ENCODE measurements around the gene BBS1.

Gene BBS1

DNA sequence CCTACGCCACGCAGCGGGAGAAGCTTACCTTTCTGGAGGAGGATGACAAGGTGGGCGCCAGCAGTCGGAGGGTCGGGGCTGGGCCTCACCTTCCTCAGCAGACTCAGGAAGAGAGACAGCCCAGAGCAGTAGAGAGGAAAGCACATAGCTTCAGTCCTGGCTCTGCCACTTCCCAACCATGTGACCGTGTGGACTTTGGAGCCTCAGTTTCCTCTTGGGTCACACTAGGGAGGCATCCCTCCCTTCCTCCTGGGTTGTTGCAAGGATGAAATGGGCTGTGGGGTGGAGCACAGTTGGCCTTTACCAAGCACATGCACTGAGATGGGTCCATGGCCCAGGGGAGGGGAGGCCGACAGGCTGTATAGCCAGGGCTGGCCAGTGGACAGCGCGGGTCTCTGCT lies 17.3 kb upstream of the BBS1 start:
- TF ChIP-seq, protein P1, sequence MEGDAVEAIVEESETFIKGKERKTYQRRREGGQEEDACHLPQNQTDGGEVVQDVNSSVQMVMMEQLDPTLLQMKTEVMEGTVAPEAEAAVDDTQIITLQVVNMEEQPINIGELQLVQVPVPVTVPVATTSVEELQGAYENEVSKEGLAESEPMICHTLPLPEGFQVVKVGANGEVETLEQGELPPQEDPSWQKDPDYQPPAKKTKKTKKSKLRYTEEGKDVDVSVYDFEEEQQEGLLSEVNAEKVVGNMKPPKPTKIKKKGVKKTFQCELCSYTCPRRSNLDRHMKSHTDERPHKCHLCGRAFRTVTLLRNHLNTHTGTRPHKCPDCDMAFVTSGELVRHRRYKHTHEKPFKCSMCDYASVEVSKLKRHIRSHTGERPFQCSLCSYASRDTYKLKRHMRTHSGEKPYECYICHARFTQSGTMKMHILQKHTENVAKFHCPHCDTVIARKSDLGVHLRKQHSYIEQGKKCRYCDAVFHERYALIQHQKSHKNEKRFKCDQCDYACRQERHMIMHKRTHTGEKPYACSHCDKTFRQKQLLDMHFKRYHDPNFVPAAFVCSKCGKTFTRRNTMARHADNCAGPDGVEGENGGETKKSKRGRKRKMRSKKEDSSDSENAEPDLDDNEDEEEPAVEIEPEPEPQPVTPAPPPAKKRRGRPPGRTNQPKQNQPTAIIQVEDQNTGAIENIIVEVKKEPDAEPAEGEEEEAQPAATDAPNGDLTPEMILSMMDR (IDR thresholded peaks at IDR 0.05) = no peak
- Histone ChIP-seq H3K27ac (no peak overlapping the region), H3K9me3 (no peaks in the 10 kb centered on the region), H3K27me3 (no peaks in the 10 kb centered on the region), H3K4me3 (ENCODE audit: low read depth in 1 of 2, low read length in 1 of 2) (no peak overlapping the region), H3K36me3 (peaks cover 78% of the 10 kb centered on the region), H3K4me1 (ENCODE audit: control insufficient read depth in 1 of 2, insufficient read depth in 1 of 2, low read depth in 1 of 2, low read length in 1 of 2) (no peaks in the 10 kb centered on the region)

DNA sequence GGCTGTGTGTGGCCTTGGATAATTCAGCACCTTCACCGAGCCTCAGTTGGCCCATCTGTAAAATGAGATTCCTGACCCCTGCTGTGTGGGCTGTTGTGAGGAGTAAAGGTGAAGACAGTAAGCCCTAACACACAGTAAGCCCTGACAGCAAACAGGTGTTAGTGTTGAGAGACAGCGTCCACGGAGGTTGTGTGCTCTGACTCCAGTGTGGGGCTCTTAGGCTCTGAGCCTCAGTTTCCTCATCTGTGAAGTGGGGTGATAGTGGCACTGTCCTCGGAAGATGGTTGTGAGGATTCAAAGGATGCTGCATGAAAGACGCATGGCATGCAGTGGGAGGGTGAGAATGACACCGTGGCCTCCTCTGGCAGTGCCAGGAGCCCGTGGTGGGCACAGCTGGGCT lies 16.0 kb upstream of the BBS1 start:
- no peak overlapping the region for H3K27ac ChIP-seq
- no peaks in the 10 kb centered on the region for H3K9me3 ChIP-seq
- no peaks in the 10 kb centered on the region for H3K4me1 ChIP-seq (ENCODE audit: control insufficient read depth in 1 of 2, insufficient read depth in 1 of 2, low read depth in 1 of 2, low read length in 1 of 2)
- H3K36me3 ChIP-seq = peaks cover 78% of the 10 kb centered on the region
- TF ChIP-seq, protein P1 (IDR thresholded peaks at IDR 0.05) = no peak
- H3K27me3 ChIP-seq = no peaks in the 10 kb centered on the region
- H3K4me3 ChIP-seq (ENCODE audit: low read depth in 1 of 2, low read length in 1 of 2) = no peak overlapping the region

DNA sequence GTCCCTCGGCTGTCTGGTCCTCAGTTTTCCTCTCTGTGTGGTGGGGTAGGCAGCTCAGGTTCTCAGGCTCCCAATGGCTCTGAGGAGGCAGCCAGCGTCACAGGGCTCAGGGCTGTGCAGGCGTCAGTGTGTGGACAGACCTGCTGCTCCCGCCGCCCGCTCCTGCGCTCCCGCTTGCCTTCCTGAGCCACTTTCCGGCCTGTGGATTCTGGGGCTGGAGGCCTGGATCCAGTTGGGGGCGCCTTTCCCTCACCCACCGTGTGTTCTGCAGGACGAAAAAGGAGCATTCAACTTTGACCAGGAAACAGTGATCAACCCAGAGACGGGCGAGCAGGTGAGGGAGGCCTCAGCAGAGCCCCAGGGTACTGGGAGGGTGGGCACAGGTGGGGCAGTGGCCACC lies 15.5 kb upstream of the BBS1 start:
- Histone ChIP-seq H3K36me3 (peaks cover 77% of the 10 kb centered on the region), H3K4me3 (ENCODE audit: low read depth in 1 of 2, low read length in 1 of 2) (no peak overlapping the region), H3K9me3 (no peaks in the 10 kb centered on the region), H3K27me3 (no peaks in the 10 kb centered on the region), H3K27ac (no peak overlapping the region), H3K4me1 (ENCODE audit: control insufficient read depth in 1 of 2, insufficient read depth in 1 of 2, low read depth in 1 of 2, low read length in 1 of 2) (no peaks in the 10 kb centered on the region)
- TF ChIP-seq, protein P1 (IDR thresholded peaks at IDR 0.05) = no peak

DNA sequence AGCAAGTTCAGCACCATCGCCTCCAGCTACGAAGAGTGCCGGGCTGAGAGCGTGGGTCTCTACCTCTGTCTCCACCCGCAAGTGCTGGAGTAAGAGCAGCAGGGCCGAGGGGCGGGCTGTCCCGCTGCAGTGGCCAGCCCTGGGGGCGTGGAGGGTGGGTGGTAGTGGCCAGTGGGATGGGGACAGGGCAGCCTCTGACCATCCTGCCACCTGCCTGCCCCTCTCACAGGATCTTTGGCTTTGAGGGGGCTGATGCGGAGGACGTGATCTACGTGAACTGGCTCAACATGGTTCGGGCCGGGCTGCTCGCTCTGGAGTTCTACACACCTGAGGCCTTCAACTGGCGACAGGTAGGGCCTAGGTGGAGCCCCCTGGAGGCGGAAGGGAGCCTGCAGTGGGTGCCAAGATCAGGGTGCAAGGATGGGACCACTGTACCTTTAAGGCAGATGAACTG lies 15.0 kb upstream of the BBS1 start:
- Histone ChIP-seq H3K27ac (no peak overlapping the region), H3K27me3 (no peaks in the 10 kb centered on the region), H3K4me1 (ENCODE audit: control insufficient read depth in 1 of 2, insufficient read depth in 1 of 2, low read depth in 1 of 2, low read length in 1 of 2) (no peaks in the 10 kb centered on the region), H3K9me3 (no peaks in the 10 kb centered on the region), H3K36me3 (peaks cover 78% of the 10 kb centered on the region), H3K4me3 (ENCODE audit: low read depth in 1 of 2, low read length in 1 of 2) (no peak overlapping the region)
- TF ChIP-seq, protein P1 (IDR thresholded peaks at IDR 0.05) = no peak

DNA sequence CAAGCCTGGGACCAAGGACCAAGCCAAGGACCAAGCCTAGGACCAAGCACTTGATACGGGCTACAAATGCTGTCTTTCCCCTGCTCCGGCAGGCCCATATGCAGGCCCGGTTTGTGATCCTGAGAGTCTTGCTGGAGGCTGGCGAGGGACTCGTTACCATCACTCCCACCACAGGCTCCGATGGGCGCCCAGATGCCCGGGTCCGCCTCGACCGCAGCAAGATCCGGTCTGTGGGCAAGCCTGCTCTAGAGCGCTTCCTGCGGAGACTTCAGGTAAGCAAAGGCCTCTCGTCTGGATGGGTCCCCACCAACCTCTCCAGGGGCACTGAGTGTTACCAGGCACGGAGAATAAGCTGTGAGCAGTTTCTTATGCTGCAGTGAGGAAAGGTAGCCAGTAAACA lies 13.2 kb upstream of the BBS1 start:
- peaks cover 64% of the 10 kb centered on the region for H3K36me3 ChIP-seq

More for the DNA sequence above, 13.2 kb upstream of the BBS1 start:
- no peak overlapping the region for H3K27ac ChIP-seq
- H3K27me3 ChIP-seq = no peaks in the 10 kb centered on the region
- H3K9me3 ChIP-seq = no peaks in the 10 kb centered on the region
- H3K4me1 ChIP-seq (ENCODE audit: control insufficient read depth in 1 of 2, insufficient read depth in 1 of 2, low read depth in 1 of 2, low read length in 1 of 2) = no peaks in the 10 kb centered on the region
- H3K4me3 ChIP-seq (ENCODE audit: low read depth in 1 of 2, low read length in 1 of 2) = no peak overlapping the region
- TF ChIP-seq, protein P1 (IDR thresholded peaks at IDR 0.05) = no peak
